Astrocyte (in vitro differentiated cells and primary cell): ENCODE results near the gene RAPGEF6. TPM values are rescaled to one million over a fixed set of nuclear protein-coding genes. Genes with fewer than 3 reads are reported as not detected.
A peak's percentile ranks its signal among the peaks of the same experiment; 100 is the strongest.

Experiments used
- DNase-seq: peaks from one replicate; pipeline ENCODE4 v3.0.0-alpha.2; 2010; ENCODE audit warnings: low read depth
- FAIRE-seq: peaks from 2 replicates; lab custom pipeline; 2011; peaks lifted over from hg19 to GRCh38; lab: Jason Lieb, UNC
- H2AFZ ChIP-seq: 2 replicates; pipeline ENCODE4 v1.6.0; 2012; ENCODE audit warnings: low read depth, low read length, inconsistent platforms
- H3K27ac ChIP-seq: 2 replicates; pipeline ENCODE4 v1.5.1; 2011; ENCODE audit warnings: low read depth, low read length, inconsistent platforms
- H3K27me3 ChIP-seq: 2 replicates; pipeline ENCODE4 v1.6.0; 2011; ENCODE audit warnings: low read length, inconsistent platforms; ENCODE audit not compliant: insufficient read depth
- H3K36me3 ChIP-seq: 2 replicates; pipeline ENCODE4 v1.5.1; 2011; ENCODE audit warnings: low read length, inconsistent platforms; ENCODE audit not compliant: insufficient read depth
- H3K4me1 ChIP-seq: 2 replicates; pipeline ENCODE4 v1.5.1; 2011; ENCODE audit warnings: low read length, inconsistent platforms; ENCODE audit not compliant: insufficient read depth
- H3K4me2 ChIP-seq: 2 replicates; pipeline ENCODE4 v1.6.0; 2012; ENCODE audit warnings: low read length, inconsistent platforms
- H3K4me3 ChIP-seq: 2 replicates; pipeline ENCODE4 v1.5.1; 2011; ENCODE audit warnings: low read depth, mild to moderate bottlenecking, low read length, inconsistent platforms; ENCODE audit not compliant: insufficient read depth
- H3K79me2 ChIP-seq: 2 replicates; pipeline ENCODE4 v1.6.0; 2012; ENCODE audit warnings: mild to moderate bottlenecking, low read length, inconsistent platforms; ENCODE audit not compliant: insufficient read depth
- H3K9ac ChIP-seq: 2 replicates; pipeline ENCODE4 v1.6.0; 2012; ENCODE audit warnings: mild to moderate bottlenecking, low read length, inconsistent platforms
- H3K9me3 ChIP-seq: 2 replicates; pipeline ENCODE4 v1.5.1; 2012; ENCODE audit warnings: low read depth, mild to moderate bottlenecking, low read length, inconsistent platforms; ENCODE audit not compliant: insufficient read depth
- H4K20me1 ChIP-seq: 2 replicates; pipeline ENCODE4 v1.6.0; 2012; ENCODE audit warnings: low read length, inconsistent platforms; ENCODE audit not compliant: insufficient read depth
- H3K27ac Mint-ChIP-seq: one replicate; pipeline ENCODE4 v1.8.0; 2021; ENCODE audit warnings: mild to moderate bottlenecking, mixed read lengths; ENCODE audit not compliant: unreplicated experiment
- H3K27me3 Mint-ChIP-seq: one replicate; pipeline ENCODE4 v1.8.0; 2021; ENCODE audit warnings: low read depth, mixed read lengths; ENCODE audit not compliant: unreplicated experiment
- H3K36me3 Mint-ChIP-seq: one replicate; pipeline ENCODE4 v1.8.0; 2021; ENCODE audit warnings: low read depth, mixed read lengths; ENCODE audit not compliant: unreplicated experiment
- H3K4me1 Mint-ChIP-seq: one replicate; pipeline ENCODE4 v1.8.0; 2021; ENCODE audit warnings: low read depth, mixed read lengths; ENCODE audit not compliant: unreplicated experiment
- H3K4me3 Mint-ChIP-seq: one replicate; pipeline ENCODE4 v1.8.0; 2021; ENCODE audit warnings: mild to moderate bottlenecking, moderate library complexity, mixed read lengths; ENCODE audit not compliant: unreplicated experiment
- H3K9me3 Mint-ChIP-seq: one replicate; pipeline ENCODE4 v1.8.0; 2021; ENCODE audit warnings: mild to moderate bottlenecking, mixed read lengths; ENCODE audit not compliant: unreplicated experiment
- EZH2 ChIP-seq: IDR thresholded peaks from 2 replicates; pipeline ENCODE4 v1.6.1; 2012; ENCODE audit warnings: mild to moderate bottlenecking, low read length, inconsistent platforms; ENCODE audit not compliant: insufficient read depth
- total RNA-seq: library from RNA; stranded (reverse); gene quantifications from 2 replicates; pipeline ENCODE4 v1.2.1, GENCODE V29; 2021
- TF ChIP-seq, protein P1 (sequence below): IDR thresholded peaks from 2 replicates; pipeline ENCODE4 v1.5.1; 2011; ENCODE audit warnings: low read depth, mild to moderate bottlenecking, inconsistent platforms, low read length, moderate library complexity; ENCODE audit not compliant: insufficient read depth

RAPGEF6 gene
- total RNA-seq, 1 donor from 2014 or later = 14.9 TPM

DNA sequence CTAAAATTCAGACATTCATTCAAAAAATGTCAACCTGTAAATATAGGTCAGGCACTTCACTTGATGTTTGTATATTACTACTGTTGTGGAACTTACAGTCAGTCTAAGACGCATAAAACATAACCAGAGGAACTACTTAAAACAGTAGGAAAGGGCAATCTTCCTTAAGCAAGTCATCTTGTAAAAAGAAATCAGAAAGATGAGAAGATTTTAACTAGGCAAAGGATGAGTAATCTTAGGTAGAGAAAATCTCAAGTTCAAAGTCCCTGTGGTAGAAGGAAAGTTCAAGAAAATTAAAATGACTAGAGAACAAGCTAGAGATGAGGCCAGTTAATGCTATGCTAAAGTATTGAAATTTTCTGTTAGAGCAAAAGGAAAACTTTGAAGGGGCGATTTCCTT is 152.4 kb downstream of the RAPGEF6 start:
- no peak overlapping the region for H2AFZ ChIP-seq
- no peaks in the 10 kb centered on the region for H3K4me1 ChIP-seq
- Mint-ChIP-seq H3K36me3 (peaks cover 17% of the 10 kb centered on the region), H3K4me3 (no peak overlapping the region), H3K9me3 (no peaks in the 10 kb centered on the region), H3K4me1 (peaks cover 5% of the 10 kb centered on the region), H3K27me3 (no peaks in the 10 kb centered on the region), H3K27ac (no peak overlapping the region)
- H3K36me3 ChIP-seq = peaks cover 2% of the 10 kb centered on the region
- H3K27me3 ChIP-seq = no peaks in the 10 kb centered on the region
- H4K20me1 ChIP-seq = no peaks in the 10 kb centered on the region
- H3K9me3 ChIP-seq = peaks cover 3% of the 10 kb centered on the region
- no peak overlapping the region for H3K9ac ChIP-seq
- no peak for TF ChIP-seq EZH2
- TF ChIP-seq, protein P1, sequence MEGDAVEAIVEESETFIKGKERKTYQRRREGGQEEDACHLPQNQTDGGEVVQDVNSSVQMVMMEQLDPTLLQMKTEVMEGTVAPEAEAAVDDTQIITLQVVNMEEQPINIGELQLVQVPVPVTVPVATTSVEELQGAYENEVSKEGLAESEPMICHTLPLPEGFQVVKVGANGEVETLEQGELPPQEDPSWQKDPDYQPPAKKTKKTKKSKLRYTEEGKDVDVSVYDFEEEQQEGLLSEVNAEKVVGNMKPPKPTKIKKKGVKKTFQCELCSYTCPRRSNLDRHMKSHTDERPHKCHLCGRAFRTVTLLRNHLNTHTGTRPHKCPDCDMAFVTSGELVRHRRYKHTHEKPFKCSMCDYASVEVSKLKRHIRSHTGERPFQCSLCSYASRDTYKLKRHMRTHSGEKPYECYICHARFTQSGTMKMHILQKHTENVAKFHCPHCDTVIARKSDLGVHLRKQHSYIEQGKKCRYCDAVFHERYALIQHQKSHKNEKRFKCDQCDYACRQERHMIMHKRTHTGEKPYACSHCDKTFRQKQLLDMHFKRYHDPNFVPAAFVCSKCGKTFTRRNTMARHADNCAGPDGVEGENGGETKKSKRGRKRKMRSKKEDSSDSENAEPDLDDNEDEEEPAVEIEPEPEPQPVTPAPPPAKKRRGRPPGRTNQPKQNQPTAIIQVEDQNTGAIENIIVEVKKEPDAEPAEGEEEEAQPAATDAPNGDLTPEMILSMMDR = no peak
- H3K4me3 ChIP-seq = no peak overlapping the region
- H3K27ac ChIP-seq = no peak overlapping the region
- H3K79me2 ChIP-seq = no peaks in the 10 kb centered on the region
- no peak overlapping the region for H3K4me2 ChIP-seq
- DNase-seq = no peak
- no peak for FAIRE-seq

DNA sequence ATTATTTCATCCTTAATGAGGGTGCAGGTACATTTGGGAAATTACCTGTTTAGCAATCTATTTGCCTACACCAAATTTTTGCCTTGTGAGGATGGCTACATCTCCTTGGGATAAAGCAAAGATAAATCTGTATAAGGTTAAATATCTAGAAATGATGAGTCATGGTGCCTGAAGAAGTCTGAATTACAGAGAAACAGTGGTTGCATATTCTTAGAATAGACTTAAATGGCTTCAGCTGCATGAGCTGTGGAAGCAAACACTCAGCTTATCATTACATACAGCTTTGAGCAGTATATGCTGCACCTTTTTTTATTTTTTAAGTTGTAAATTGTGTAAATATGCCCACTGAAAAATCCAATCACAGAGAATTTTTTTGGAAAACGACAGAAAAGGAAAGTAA is 153.5 kb downstream of the RAPGEF6 start:
- H3K36me3 Mint-ChIP-seq = peaks cover 7% of the 10 kb centered on the region
- DNase-seq = no peak
- H3K9ac ChIP-seq = no peak overlapping the region
- no peaks in the 10 kb centered on the region for H3K4me1 ChIP-seq
- no peak overlapping the region for H2AFZ ChIP-seq
- H3K4me2 ChIP-seq = no peak overlapping the region
- H3K4me1 Mint-ChIP-seq = peaks cover 5% of the 10 kb centered on the region
- H3K36me3 ChIP-seq = no peaks in the 10 kb centered on the region
- no peaks in the 10 kb centered on the region for H3K27me3 ChIP-seq
- H3K79me2 ChIP-seq = no peaks in the 10 kb centered on the region
- no peak for FAIRE-seq
- TF ChIP-seq, protein P1 = no peak
- TF ChIP-seq EZH2 = no peak
- H3K27me3 Mint-ChIP-seq = no peaks in the 10 kb centered on the region
- H3K9me3 Mint-ChIP-seq = no peaks in the 10 kb centered on the region
- H3K4me3 Mint-ChIP-seq = no peak overlapping the region
- H3K4me3 ChIP-seq = no peak overlapping the region
- H4K20me1 ChIP-seq = no peaks in the 10 kb centered on the region
- H3K9me3 ChIP-seq = no peaks in the 10 kb centered on the region
- no peak overlapping the region for H3K27ac ChIP-seq
- H3K27ac Mint-ChIP-seq = no peak overlapping the region

DNA sequence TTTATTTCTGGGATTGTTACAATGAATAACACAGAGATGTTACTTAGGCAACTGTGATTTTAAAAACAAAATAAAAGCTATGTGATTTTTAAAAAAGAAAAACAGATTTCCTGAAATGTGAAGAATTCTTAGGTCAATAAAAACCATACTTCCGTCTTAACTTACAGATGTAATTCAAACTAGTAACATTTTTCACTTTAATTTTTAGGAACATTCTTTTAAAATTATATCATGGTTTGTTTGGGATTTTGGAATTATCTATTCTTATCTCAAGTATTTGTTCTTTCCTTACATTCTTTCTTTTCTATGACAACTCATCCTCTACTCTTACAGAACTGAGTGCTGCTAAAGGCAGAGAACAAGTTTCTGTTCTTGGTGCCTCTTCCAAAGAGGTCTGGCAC is 159.5 kb downstream of the RAPGEF6 start:
- peaks cover 6% of the 10 kb centered on the region for H3K36me3 Mint-ChIP-seq
- FAIRE-seq (no peak), DNase-seq (no peak)

More for the DNA sequence above, 159.5 kb downstream of the RAPGEF6 start:
- H3K4me3 Mint-ChIP-seq = no peak overlapping the region
- no peaks in the 10 kb centered on the region for H3K36me3 ChIP-seq
- H3K27ac Mint-ChIP-seq = no peak overlapping the region
- no peak overlapping the region for H2AFZ ChIP-seq
- no peaks in the 10 kb centered on the region for H3K4me1 Mint-ChIP-seq
- H3K4me1 ChIP-seq = no peaks in the 10 kb centered on the region
- no peak overlapping the region for H3K4me3 ChIP-seq
- H3K4me2 ChIP-seq = no peak overlapping the region
- H3K27me3 Mint-ChIP-seq = no peaks in the 10 kb centered on the region
- H3K79me2 ChIP-seq = no peaks in the 10 kb centered on the region
- H3K27ac ChIP-seq = peak overlapping the region; percentile 43
- H4K20me1 ChIP-seq = no peaks in the 10 kb centered on the region
- no peaks in the 10 kb centered on the region for H3K9me3 ChIP-seq
- no peak for TF ChIP-seq EZH2
- TF ChIP-seq, protein P1 = no peak
- H3K9me3 Mint-ChIP-seq = no peaks in the 10 kb centered on the region
- peak overlapping the region; percentile 1 for H3K9ac ChIP-seq
- no peaks in the 10 kb centered on the region for H3K27me3 ChIP-seq
